GM21619 (cell line): Measurements from ENCODE around the gene NOL4L.
"Not testable (repeated sequence)": the region's sequence is repeated elsewhere in the genome, so short reads cannot be mapped to it uniquely, and the experiment has no call there.

Experiments
- ATAC-seq: cut with Tn5 transposase; IDR thresholded peaks from one replicate; pipeline ENCODE4 v1.9.1; 2021; ENCODE audit not compliant: unreplicated experiment

Gene NOL4L

DNA sequence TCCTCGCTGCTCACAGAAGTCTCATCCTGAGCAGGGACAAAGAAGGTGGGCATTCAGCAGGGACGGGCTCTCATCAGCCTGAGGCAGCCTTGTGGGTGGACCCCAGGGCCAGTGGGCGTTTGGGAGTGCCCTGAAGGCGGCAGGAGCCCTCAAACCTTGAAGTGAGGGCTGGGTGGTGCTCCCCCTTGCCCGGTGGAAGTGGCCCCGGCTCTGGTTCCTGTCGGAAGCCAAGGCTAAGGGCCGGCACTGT, 110.5 kb downstream of the NOL4L start:
- ATAC-seq: no peak

DNA sequence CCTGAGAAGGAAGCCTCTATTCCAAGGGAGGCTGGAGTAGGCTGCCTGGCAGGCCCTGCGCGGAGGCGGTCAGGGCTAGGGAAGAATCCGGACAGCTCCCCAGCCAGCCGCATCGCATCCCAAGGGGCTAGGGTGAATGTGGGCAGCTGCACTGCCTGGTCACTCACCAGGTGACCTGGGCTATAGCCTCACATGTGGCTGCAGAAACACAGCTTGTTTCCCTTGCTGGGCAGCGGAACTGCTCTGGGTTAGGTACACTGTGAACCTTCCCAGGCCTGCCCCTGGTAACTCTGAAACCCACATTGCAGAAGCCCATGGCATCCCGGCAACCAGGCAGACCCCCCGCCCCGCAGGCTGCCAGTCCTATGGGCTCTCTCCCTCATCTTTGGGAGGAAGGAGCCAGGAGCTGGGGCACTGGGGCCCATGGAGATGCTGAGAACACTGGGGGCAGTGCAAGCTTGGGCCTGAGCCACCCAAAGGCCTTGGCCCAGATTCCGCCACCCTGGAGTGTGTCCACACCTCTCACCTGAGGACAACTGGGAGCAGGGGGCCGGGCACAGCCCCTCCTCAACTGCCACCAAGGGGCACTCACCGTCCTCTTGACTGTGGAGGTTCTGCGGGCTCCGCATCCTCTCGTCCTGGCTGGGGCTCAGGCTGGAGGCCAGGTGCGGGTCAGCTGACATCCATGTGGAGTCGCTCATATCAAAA, 111.0 kb downstream of the NOL4L start:
- ATAC-seq: no peak

DNA sequence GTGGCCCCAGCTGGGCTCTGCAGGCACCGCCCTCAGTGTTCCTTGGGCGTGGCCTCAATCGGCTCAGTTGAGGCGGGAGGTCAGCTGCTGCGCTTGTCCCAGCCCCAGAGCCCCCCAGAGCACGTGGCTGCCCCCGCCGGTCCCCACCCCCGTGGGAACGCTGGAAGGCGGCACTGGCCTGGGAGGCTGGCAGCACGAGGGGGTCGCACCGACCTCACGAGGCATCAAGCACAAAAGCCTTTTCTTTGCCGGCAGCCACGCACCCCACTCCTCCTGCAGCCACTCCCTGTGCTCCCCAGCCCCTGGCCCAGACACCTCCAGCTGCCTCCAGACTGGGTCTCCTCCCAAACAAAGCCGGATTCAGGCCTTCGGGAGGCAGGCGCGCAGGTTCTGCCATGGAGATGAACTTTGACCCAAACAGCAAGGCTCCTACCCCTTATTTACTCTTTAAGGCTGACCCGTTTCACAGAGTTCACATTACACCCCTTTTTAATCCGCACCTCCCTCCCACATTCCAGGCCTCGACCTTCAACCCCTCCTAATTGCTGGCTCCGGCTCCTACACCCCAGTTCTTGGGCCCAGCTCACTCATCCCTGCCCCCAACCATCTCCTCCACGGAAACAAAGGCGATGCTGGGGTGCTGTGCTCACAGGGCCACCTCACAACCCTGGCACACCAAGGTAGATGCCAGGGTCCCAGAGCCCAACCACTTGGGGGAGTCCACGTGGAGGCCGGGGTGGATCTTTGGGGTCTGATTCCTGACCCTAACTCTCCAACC, 111.7 kb downstream of the NOL4L start:
- ATAC-seq: no peak

- ATAC-seq: no peak
Observed at GRCh38 chr20:32472581-32473207, 112.4 kb downstream of the NOL4L start.

DNA sequence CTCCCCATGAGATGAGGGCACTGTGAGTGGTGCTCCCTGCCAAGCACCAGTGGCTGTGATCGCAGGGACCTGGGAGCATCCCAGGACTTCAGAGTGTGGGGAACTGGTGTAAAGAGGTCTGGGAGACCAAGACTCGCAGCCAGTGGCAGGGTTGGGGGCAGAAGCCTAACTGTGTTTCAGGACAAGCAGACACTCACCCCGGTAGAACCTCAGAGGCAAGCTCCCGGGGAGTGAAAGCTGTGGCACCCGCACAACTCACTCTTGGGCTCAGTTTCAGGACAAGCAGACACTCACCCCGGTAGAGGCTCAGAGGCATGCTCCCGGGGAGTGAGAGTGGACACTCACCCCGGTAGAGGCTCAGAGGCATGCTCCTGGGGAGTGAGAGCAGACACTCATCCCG, 114.2 kb downstream of the NOL4L start:
- ATAC-seq: no peak

- no peak for ATAC-seq
Observed at GRCh38 chr20:32470025-32470861, 114.9 kb downstream of the NOL4L start.

- ATAC-seq: no peak
Observed at GRCh38 chr20:32468860-32469259, 116.3 kb downstream of the NOL4L start.

GRCh38 chr20:32468313-32468640, 116.9 kb downstream of the NOL4L start:
- ATAC-seq: no peak

- no peak for ATAC-seq
Observed at GRCh38 chr20:32467506-32468312, 117.4 kb downstream of the NOL4L start.

DNA sequence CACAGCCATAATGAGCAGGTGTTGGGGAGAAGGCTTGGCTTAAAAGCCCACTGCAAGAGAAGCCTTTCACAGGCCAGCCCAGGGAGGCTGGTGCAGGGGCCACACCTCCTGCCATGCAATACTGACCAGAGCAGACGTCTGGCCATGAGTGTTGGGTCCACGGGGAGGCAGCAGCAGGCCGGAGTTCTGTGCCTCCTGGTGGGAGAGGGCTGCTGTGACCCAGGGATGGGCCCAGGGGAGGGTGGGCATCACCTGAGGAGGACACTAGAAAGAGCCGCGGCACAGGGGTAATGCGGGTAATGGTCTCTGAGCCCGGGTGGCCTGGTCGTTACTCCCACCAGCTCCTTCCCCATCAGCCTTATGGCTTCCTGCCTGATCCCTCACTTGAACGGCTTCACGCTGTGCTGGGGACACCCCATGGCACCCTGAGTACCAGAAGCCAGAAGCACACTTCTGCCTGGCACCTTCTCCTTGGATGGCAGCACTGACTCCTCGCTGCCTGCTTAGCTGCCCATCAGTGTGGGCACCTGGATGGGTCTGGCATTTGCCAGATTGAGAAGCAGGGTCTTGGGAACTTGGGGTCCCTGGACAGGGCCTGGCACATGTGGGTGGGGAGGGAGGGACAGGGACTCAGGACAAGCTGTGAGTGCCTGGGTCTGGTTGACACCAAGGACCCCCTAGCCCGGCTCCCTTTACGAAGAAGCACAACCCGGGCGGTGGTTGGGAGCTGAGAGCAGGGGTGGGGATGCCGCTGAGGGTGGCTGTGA, 118.2 kb downstream of the NOL4L start:
- no peak for ATAC-seq

DNA sequence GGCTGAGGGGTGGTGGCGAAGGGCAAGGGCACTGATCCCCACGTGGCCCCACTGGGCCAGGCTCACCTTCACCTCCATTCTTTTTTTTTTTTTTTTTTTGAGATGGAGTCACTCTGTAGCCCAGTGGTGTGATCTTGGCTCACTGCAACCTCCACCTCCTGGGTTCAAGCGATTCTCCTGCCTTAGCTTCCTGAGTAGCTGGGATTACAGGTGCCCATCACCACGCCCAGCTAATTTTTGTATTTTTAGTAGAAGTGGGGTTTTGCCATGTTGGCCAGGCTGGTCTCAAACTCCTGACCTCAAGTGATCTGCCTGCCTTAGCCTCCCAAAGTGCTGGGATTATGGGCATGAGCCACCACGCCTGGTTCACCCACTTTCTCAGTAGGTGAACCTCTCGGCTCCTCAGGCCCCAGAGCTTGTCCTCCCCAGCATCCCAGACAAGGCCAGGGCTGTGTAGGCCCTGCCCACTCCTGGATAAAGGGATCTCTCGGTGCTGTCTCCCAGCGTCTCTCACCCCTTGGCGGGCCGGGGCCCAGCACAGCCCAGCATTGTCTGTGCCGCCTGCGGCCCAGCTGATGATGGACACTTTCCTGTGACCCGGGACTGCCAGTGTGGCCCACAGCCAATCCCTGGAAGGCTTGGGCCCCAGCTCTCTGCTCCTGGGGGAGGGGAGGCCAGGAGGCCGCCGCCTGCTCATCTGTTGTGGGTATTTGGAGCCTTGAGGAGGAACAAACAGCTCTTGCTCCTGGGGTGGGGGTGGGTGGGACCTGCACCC, 119.0 kb downstream of the NOL4L start:
- not testable (repeated sequence) for ATAC-seq

DNA sequence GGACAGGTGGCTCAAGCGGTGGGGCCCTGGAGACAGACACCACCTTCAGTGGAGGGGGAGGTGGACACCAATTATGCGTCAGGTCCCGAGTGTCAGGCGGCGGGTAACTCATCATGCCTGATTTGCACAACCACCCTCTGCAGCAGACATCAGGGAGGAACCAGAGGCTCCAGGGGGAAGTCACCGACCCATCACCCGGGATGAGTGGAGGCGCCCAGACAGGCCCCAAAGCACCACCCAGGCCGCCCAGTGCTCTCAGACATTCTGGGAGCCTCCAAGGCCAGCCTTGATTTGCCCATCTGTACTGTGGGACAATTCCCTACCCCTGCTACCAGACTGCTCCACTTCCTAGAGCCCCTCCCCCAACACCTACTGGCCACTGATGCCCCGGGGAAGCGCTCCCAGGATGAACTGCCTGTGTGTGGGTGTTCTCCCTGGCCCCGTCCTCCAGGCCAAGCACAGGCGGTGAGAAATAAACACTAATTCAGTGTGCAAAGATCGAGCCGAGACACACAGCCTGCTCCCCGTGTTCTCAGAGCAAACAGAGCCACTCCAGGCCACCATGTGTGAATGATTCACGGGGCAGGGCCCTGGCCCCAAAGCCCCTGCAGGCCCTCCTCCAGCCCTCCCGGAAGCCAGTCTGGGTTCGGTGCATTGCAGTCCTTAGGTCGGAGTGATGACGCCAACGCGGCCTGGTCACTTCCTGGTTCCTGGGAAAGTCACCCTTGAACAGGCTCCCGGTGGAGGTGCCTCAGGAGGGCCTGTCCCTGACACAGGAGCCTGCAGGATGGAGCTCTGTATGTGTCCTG, 119.8 kb downstream of the NOL4L start:
- no peak for ATAC-seq

GRCh38 chr20:32464401-32465091, 120.6 kb downstream of the NOL4L start:
- ATAC-seq: no peak

GRCh38 chr20:32463642-32464400, 121.3 kb downstream of the NOL4L start:
- ATAC-seq: no peak

- no peak for ATAC-seq
Observed at GRCh38 chr20:32462900-32463641, 122.1 kb downstream of the NOL4L start.

- ATAC-seq: no peak
Observed at GRCh38 chr20:32461836-32462600, 123.1 kb downstream of the NOL4L start.
